ENCODE data around the gene HRH1.

The HRH1 gene

DNA sequence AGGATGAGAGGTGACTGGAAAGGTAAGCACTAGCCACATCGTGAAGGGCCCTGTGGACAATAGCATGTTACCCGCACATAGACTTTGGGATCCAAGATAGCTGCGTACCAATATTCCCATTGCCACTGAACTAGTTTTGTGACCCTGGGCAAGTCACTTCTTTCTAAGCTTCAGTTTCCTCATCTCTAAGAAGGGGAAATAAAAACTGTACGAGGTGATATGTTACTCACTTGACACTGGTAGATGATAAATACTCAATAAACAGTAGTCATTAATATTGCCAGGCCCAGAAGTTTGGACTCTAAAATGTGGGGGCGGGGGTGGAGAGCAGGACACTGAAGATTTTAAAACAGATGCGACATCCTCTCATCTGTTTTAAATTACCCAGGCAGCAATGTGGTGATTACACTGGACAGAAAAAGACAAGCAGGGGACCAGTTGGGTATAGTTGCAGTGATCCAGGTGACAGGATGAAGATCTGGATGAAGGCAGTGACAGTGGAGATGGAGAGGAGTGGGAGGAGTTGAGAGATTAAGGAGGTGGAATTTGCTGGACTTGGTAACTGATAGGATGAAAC lies 120.4 kb downstream of the HRH1 start:
- no peak overlapping the region for H3K4me3 ChIP-seq (ENCODE audit: low read depth, low read length)

DNA sequence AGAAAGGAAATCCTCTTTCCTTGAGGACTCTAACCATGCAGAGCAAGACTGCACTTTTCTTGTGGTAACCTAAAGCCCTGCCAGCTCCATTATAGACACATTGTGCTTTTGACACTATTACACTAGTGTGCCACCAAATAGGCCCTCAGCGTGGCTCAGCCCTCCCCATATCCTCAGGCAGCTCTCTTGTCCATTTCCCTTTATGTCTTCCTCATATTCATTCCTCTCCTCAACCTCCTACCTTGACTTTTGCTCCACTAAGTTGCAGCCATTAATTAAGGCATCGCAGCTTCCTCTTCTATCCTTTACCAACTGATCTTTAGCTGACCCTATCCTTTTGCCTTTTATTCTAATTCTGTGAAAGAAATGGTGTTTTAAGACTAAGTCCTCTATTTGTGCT lies 121.6 kb downstream of the HRH1 start:
- TF ChIP-seq, protein P1, sequence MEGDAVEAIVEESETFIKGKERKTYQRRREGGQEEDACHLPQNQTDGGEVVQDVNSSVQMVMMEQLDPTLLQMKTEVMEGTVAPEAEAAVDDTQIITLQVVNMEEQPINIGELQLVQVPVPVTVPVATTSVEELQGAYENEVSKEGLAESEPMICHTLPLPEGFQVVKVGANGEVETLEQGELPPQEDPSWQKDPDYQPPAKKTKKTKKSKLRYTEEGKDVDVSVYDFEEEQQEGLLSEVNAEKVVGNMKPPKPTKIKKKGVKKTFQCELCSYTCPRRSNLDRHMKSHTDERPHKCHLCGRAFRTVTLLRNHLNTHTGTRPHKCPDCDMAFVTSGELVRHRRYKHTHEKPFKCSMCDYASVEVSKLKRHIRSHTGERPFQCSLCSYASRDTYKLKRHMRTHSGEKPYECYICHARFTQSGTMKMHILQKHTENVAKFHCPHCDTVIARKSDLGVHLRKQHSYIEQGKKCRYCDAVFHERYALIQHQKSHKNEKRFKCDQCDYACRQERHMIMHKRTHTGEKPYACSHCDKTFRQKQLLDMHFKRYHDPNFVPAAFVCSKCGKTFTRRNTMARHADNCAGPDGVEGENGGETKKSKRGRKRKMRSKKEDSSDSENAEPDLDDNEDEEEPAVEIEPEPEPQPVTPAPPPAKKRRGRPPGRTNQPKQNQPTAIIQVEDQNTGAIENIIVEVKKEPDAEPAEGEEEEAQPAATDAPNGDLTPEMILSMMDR (IDR thresholded peaks at IDR 0.05; ENCODE audit: low read depth, low read length): no peak
- no peak overlapping the region for H3K4me3 ChIP-seq (ENCODE audit: low read depth, low read length)

More for the DNA sequence above, 120.4 kb downstream of the HRH1 start:
- TF ChIP-seq, protein P1 (IDR thresholded peaks at IDR 0.05; ENCODE audit: low read depth, low read length): no peak

DNA sequence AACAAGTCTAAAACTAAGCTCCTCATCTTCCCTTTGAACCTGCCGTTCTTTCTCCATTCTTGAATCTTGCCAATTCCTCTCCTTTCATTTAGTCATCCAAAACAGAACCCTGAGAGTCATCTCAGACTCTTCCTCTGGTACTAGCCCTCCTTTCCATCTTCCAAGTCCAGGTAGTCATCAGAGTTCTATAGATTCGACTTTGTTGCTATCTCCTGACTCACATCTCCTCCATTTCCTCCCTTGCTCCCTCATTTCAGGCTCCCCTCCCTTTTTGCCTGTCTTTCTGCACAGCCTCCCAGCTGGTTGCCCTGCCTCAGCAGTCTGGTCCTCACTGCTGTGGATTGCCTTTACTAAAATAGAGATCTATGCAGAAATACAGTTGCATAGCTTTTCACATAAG lies 122.6 kb downstream of the HRH1 start:
- TF ChIP-seq, protein P1 (IDR thresholded peaks at IDR 0.05; ENCODE audit: low read depth, low read length): no peak
- no peak overlapping the region for H3K4me3 ChIP-seq (ENCODE audit: low read depth, low read length)

DNA sequence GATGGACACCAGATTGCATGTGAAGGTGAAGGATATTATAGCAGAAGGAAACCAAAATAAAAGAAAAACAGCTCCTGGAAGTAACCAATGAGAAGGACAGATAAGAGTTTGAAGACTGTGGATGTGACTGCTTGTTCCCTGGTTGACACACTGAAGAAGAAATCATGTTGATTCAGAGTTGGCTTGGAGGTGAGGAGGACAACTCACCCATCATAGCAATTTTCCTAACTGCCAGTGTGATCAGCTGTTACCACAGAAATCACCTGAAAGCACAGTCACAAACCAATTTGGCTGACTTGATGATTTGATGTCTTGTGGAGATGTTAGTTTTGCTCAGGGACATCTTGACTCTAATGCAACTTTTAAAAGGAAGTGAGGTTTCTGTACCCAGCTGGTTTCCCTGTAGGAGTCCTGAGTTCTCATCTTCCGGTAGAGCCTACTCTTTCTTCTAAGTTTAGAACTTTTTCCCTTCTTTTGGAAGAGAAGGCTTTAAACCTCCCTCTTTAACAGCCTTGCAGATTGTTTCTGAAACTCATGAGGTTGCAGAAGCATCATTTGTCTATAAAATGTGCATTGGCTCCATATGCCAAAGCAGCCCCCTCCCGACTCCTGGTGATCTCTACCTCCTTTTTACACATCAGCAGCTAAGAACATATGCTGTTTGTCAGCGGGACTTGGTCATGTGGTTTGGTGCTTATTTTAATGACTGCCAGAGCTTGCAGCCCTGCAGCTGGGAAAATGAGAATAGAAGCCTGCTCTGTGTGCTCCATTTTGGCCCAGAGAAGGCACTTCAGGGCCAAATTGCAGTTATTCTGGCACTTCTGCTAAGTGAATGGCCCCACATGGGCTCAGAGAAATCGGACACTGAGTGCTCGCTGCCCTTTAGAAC lies 128.2 kb downstream of the HRH1 start:
- TF ChIP-seq, protein P1 (IDR thresholded peaks at IDR 0.05; ENCODE audit: low read depth, low read length): no peak

DNA sequence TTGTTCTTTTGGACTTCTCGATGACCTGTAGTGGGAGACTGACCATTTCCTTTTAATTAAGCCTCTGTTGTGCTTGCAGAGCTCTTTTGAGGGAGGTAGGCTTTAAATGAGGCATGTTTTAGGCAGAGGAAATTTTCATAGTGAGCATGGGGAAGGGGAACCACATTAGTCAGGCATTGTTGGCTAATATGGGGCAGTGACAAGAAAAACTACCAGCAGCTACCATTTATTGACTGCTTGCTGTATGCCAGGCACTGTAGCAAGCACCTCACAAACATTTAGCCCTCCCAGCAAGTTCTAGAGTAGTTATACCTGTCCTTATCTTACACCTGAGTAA lies 128.8 kb downstream of the HRH1 start:
- H3K4me3 ChIP-seq (ENCODE audit: low read depth, low read length): no peak overlapping the region
- TF ChIP-seq, protein P1 (IDR thresholded peaks at IDR 0.05; ENCODE audit: low read depth, low read length): no peak

More for the DNA sequence above, 128.2 kb downstream of the HRH1 start:
- no peak overlapping the region for H3K4me3 ChIP-seq (ENCODE audit: low read depth, low read length)

DNA sequence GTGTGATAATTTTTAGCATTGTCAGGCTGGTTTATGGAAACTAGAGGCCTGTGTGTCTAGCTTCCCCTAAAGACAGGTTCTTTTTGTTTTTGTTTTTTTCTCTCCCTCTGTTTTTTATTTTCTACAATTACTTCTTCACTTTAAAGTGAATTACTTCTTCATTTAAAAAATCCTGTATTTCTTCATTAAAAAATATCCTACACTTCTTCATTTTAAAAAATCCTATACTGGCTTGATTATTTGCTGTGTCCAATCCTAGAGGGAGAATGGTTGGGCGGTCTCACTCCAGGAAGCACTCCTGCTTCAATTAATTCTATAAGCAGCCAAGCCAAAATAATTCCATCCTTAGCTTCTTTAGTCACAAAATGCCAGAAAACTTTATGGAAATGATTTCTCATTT lies 129.7 kb downstream of the HRH1 start:
- TF ChIP-seq, protein P1 (IDR thresholded peaks at IDR 0.05; ENCODE audit: low read depth, low read length): no peak
- H3K4me3 ChIP-seq (ENCODE audit: low read depth, low read length): no peak overlapping the region

DNA sequence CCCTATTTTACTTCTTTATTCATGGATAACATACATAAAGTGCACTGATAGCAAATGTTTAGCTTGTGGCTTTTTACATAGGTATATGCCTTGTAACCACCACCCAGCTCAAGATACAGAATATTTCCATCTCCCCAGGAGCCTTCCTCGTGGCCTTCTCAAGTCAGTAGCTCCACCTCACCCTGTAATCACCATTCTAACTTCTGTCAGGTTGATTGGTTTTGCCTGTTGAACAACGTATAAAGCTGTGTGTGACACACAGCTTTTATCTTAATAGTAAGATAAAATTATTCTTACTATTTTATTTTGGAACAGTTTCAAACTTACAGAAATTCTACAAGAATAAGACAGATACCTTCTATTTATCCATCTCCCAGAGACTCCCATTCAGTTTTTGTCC lies 131.2 kb downstream of the HRH1 start:
- TF ChIP-seq, protein P1 (IDR thresholded peaks at IDR 0.05; ENCODE audit: low read depth, low read length): no peak
- no peak overlapping the region for H3K4me3 ChIP-seq (ENCODE audit: low read depth, low read length)

Data from WI38 (cell line).